Raji (cell line): Measurements from ENCODE around the gene CARS2.

Source experiments
- POLR2A ChIP-seq: IDR thresholded peaks from 2 replicates; pipeline ENCODE4 v1.6.1; 2011; ENCODE audit warnings: low read depth, low read length, control low read depth; ENCODE audit not compliant: insufficient read depth

CARS2 gene

GRCh38 chr13:110627351-110627750 is 78.6 kb downstream of the CARS2 start:
- TF ChIP-seq POLR2A = no peak

- no peak for TF ChIP-seq POLR2A
These were observed 79.4 kb downstream of the CARS2 start for GRCh38 chr13:110626521-110626920.

- TF ChIP-seq POLR2A = no peak
These were observed 80.1 kb downstream of the CARS2 start for GRCh38 chr13:110625771-110626321.

GRCh38 chr13:110624766-110625756 is 80.9 kb downstream of the CARS2 start:
- TF ChIP-seq POLR2A = no peak

GRCh38 chr13:110620596-110620995 is 85.3 kb downstream of the CARS2 start:
- TF ChIP-seq POLR2A = no peak

GRCh38 chr13:110618780-110619179 is 87.1 kb downstream of the CARS2 start:
- no peak for TF ChIP-seq POLR2A

GRCh38 chr13:110618167-110618566 is 87.7 kb downstream of the CARS2 start:
- no peak for TF ChIP-seq POLR2A

- TF ChIP-seq POLR2A = no peak
These were observed 88.4 kb downstream of the CARS2 start for GRCh38 chr13:110617321-110618072.

- no peak for TF ChIP-seq POLR2A
These were observed 89.5 kb downstream of the CARS2 start for GRCh38 chr13:110616103-110617101.

GRCh38 chr13:110615322-110616102 is 90.4 kb downstream of the CARS2 start, which contains the start of gene NAXD:
NAXD (plus strand) TSS chr13:110615545; CDS start chr13:110615602, 57 bp downstream.
- TF ChIP-seq POLR2A = peak; percentile 59

GRCh38 chr13:110615005-110615321 is 91.0 kb downstream of the CARS2 start:
- TF ChIP-seq POLR2A = no peak

GRCh38 chr13:110610955-110611595 is 94.8 kb downstream of the CARS2 start:
- TF ChIP-seq POLR2A = no peak

- TF ChIP-seq POLR2A = no peak
These were observed 98.2 kb downstream of the CARS2 start for GRCh38 chr13:110607675-110608224.
